ENCODE measurements around the gene ZNF275.
A peak's percentile ranks its signal among the peaks of the same experiment; 100 is the strongest.
"Not testable (repeated sequence)": the region's sequence is repeated elsewhere in the genome, so short reads cannot be mapped to it uniquely, and the experiment has no call there.

Gene ZNF275

DNA sequence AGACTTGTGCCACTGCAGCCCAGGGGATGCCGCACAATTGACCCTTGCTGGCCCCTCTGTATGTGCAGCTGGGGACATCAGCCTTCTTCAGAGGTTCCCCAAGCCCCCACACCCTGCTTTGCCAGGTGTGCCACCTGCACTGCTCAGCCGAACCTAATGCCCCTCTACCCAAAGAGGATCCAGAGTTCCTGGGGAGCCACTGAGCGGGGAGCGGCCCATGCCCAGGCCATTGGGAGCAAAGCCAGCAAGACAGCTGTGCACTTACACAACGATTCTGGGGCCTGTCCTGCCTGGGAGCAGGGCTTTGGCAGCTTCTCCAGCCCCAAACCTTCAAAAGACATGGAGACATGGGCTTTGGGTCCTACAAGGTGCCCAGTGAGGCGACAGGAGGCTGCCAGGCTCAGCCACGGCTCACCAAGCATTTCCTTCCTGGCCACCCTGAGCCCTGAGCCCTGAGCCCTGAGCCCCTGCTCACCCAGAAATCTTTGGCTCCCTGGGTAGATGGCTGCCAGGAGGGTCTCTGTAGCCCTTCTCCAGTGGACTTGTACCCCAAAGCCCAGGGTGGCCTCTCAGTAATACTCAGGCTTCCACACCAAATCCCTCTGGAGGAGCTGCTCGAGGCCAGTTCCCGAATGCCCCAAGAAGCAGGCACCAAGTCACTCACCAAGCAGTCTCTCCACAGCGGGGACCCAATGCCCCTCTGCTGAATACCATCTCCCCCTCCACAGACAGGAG is 54.2 kb downstream of the ZNF275 start:
- no peak for DNase-seq (ENCODE audit: low spot score)

DNA sequence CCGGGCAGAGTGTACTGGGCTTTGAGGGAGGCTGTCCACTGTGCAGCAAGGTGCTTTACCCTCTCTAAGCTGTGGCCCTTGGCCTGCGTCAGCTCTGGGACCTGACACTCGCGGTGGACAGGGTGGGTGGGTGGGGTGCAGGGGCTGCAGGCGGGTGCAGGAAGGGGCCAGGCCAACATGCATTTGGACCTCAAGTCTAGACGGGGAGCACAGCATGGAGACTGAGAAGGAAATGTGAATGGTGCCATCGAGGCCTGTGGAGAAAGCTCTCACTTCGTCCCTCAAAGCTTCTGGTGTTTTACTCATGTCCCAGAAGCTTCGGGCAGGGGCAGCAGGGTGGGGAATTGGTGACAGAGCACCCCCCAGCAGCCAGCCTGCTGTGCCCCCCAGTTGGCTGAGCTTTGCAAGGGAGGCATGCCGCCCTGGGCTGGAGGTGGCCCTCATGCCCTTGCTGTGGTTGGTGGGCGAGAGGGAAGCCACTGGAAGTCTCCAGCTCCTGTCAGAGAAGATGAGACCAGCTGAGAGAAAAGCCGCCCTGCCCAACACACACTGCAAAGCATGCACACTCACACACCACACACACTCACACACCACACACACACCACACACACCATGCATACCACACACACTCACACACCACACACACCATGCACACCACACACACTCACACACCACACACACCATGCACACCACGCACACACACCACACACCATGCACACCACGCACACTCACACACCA is 54.9 kb downstream of the ZNF275 start:
- no peak for DNase-seq (ENCODE audit: low spot score)

DNA sequence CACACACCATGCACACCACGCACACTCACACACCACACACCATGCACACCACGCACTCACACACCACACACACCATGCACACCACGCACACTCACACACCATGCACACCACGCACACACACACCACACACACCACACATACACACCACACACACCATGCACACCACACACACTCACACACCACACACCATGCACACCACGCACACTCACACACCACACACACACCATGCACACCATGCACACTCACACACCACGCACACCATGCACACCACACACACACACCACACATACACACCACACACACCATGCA is 55.5 kb downstream of the ZNF275 start:
- DNase-seq (ENCODE audit: low spot score) = not testable (repeated sequence)

DNA sequence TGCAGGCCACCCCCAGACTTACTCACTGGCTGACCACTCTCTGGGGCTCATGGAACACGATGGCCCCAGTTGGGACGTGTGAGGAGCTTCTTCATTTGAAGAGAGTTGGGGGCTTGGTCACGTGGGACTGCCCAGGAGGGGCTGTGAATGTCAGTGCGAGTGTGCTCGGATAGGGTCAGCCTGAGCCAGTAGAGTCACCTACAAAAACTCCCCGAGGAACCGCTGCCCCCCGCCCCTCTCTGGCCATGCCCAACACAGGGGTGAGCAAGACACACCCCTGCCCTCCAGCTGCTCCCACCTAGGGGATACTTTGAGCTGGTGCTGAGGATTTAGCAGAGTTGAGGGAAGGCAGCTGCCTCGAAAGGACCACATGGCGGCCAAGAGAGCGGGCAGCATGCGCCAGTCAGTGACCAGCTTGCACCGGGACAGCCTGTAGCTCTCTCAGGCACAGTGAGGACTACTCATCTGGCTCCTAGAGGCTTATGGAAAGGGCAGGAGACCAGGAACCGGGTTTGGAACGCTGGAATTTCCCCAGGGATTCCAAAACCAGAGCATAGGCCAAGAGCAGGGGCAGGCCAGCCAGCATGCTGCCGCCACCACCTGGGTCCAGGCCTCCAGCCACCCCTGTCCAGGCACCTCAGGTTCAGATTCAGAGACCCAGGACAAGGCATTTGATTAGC is 58.8 kb downstream of the ZNF275 start:
- no peak for DNase-seq (ENCODE audit: low spot score)

DNA sequence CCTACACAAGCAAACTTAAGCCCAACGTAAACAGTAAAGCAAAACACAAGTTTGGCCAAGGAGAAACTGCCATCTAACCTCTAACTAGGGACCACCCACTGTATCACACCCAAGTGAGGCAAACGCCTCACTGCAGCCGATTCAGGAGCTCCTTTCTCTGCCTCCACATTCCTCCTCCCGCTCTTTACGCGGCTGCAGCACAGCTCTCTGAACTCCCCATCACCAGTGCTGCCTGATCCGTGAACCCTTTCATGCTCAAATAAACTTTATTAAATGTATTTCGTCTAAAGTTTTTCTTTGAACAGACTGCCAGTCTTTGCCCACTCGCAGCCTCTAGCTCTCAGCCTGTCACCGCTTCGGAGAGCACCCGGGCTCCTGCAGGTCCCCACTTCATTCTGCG is 60.7 kb downstream of the ZNF275 start:
- DNase-seq (ENCODE audit: low spot score) = no peak

DNA sequence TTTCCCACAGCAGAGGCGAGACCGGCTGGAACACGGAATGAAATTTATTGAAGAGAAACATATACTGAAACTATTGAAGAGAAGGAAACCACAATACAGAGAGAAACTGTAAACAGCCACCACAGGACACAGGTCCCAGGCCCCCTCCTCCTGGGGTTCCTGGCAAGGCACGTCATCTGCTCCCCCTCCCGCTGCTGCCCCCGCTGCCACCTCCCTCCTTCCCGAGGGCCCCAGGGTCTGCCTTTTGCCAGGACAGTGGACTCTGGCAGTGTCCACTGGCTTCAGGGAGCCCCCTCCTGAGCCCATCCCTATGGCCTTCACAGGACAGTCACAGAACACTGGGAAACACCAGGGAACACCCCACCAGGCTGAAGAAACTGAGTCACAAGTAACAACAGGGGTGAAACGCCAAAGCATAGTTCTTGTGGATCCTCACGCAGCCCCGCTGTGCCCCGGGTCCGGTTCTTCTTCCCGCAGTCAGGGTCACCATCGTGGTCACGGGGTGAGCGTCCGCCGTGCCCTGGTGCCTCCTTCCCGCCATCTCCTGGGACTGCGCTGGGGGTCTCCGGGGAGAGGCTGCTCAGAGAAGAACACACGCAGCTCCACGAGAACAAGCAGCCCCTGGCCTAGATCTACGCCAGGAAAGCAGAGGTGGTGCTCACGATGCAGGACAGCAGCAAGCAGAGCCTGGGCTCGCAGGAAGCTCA is 61.8 kb downstream of the ZNF275 start:
- DNase-seq (ENCODE audit: low spot score) = no peak

DNA sequence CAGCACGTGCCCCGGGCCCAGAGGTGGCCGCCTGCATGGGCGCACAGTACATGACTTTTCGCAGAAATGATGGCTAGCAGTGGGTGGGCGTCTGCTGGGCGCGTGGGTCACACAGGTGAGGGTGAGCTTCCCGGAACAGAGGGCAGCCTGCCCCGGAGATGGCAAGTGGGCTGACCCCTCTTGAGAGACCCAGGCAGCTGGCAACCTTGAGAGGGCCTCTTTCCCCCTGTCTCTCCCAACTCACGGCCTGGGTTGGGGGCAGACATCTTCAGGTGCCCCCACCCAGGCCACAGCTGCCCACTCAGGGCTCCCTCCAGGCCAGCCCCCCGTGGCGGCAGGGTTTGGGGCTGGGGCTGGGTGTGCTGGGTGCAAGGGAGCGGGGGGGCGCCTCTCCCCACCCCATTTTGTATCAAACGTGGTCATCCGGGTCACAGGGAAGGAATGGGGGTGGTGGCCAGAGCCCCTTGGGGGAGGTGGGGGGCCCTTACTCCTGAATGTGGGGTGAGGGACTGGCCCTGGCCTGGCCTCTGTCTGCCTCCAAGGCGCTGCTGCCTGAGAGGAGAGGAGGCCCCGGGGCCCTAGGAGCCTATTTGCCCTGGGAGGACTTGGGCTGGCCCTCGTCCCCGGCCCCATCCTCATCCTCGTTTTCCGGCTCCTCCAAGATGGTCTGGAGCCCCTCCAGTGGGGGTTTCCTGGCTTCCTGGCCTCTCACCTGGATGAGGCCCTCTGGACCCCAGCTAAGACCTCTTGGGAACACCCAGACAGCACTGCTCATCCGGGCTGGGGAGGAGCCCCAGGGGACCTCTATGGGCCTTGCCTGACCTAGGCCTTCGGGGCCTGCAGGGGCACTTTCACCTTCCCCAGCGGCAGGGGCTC is 62.6 kb downstream of the ZNF275 start:
- DNase-seq (ENCODE audit: low spot score) = no peak

DNA sequence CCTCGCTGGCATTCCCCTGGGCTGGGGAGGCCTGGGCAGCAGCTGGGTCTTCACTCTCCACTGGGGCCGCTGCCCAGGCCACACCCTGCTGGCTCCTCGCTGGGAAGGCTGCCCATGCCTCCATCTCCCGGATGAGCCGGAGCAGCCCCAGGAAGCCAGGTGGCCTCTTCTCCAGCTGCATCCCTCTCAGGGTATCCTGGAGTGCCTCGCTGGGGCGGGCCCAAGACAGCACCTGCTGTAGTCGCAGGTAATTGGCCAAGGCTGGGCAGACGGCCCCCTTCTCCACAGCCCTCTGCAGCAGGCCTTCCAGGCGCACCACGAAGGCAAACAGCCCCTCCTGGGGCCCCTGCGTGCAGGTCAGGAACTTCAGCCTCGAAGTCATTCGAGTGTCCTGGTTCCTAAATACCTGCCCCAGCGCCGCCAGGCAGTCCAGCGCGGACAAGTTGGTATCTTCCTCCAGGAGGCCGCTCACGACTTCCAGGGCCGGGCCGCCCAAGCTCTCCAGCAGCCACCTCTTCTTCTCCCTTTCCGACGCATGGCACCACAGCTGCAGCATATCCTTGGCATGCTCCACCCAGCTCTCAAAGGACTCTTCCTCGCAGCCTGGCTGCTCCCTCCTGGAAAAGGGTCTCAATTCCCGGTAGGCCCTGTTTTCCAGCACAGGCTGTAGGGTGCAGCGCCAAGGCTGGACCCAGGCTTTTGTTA is 63.5 kb downstream of the ZNF275 start:
- DNase-seq (ENCODE audit: low spot score) = no peak

DNA sequence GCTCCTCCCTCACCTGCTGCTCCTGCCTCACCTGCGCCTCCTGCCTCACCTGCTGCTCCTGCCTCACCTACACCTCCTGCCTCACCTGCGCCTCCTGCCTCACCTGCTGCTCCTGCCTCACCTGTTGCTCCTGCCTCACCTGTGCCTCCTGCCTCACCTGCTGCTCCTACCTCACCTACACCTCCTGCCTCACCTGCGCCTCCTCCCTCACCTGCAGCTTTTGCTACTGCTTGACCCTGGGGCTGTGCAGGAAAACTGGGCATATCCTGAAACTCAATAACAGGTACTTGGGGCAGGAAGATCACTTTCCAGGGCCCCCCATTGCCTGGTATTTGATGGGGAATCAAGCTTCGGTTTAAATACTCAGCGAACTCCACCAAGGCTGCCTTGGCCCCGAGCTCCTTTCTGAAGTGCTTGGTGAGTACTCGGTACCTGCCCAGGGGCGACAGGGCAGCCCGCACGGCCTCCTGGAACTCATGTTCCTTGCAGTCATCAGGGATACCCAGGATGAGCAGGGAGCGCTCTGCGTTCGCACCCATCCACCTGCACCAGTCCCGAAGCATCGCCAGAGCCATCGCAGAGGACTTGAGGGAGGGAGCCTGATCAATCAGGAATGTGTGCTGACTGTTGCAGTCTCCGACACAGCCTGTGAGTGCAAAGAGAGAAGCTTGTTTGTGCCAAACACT is 64.5 kb downstream of the ZNF275 start:
- no peak for DNase-seq (ENCODE audit: low spot score)

DNA sequence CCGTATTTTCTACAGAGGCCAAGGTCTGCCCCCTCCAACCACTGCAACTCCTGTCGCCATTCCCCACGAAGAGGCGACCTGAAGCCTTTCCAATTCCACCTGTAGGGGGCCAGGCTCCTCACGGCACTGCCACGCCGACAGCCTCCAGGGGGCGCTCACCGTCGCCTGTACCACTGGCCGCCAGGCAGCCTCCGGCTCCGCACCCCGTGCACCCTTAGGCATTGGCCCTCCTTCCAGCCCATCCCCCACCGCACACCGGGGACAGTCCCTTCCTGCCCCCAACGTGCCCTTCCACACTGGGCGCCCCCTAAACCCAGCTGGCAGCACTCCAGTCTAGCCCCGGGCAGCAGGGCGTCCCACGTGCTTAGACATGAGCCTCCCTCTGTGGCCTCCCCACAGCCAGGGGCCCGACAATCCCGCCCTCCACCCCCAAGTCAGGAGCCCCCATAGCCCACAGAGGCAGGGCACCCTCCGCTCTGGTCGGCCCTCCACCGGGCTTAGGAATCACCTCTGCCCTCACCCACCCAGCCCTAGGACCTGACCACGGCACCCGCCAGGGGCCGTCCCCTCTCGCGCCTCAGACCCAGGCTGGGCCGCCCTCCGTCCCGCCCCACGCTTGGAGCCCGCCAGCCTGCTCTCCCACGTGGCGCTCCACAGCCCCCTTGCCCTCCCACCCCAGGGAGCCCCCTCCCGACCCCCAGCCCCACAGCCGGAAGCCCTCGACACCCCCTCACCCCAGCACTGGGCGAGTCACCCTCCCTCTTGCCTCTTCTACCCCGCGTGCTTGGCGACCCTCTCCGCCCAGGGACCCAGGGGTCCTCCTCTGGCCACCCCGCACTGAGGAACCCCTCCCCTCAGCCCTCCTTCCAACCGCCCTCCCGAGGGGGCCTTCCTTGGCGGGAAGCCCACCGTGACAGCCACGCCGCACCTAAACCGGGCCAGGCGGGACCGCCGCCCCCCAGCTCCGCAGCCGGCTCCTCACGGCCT is 66.5 kb downstream of the ZNF275 start:
- peak; percentile 55 for DNase-seq (ENCODE audit: low spot score)

DNA sequence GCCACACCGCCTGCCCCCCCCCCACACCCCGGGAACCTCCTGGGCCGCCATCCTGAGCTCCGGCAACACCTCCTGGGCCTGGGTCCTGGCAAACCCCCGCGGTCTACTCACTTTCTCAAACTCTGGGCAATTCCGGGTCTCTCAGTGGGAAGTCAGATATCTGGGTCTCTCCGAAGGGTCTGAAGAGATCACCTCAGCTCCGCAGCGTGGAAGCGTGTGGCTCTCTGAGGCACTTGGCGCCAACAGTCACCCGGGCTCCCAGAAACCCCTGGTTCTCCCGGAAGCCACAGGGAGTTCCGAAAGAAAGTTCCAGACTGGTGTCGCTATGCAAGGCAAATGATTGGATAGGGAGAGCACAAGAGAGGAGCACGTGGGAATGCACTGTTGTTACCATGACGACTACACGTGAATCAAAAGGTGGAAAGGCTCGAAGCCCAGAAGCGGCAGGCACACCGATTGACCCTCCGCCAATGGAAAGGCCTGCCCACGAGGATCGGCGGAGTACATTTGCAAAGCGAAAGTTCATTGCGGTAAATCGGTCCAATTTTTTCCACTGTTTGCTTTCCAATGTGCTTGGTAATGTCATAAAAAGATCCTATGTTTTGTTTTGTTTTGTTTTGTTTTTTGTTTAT is 67.3 kb downstream of the ZNF275 start, which contains the start of gene PNMA6E:
Gene PNMA6E, minus strand, starts transcription at position 218 of the 632 bp plus-strand sequence. CDS start 2,501 bp downstream, outside the sequence.
- DNase-seq (ENCODE audit: low spot score) = no peak

Data from hepatic stellate cell (primary cell).